Measurements from ENCODE around the gene STX2. TPM values are rescaled to one million over a fixed set of nuclear protein-coding genes. Genes with fewer than 3 reads are reported as not detected.
A peak's percentile ranks its signal among the peaks of the same experiment; 100 is the strongest.
"Not testable (repeated sequence)": the region's sequence is repeated elsewhere in the genome, so short reads cannot be mapped to it uniquely, and the experiment has no call there.

STX2 gene
- polyA plus RNA-seq, 1 donor = 18.4 TPM

- no peaks in the 10 kb centered on the region for H3K9me3 ChIP-seq (ENCODE audit: control insufficient read depth, low read depth, low read length)
- WGBS (ENCODE audit: insufficient coverage, low lambda C conversion rate) = 90% methylated on average over 2 of the region's 3 CpGs
- DNase-seq = no peak
- peaks cover 42% of the 10 kb centered on the region for H3K36me3 ChIP-seq (ENCODE audit: control insufficient read depth, insufficient read depth, low read length)
- no peaks in the 10 kb centered on the region for H3K27me3 ChIP-seq (ENCODE audit: control insufficient read depth, insufficient read depth, low read length)
- H3K4me3 ChIP-seq (ENCODE audit: low read length) = no peak overlapping the region
- no peak overlapping the region for H3K27ac ChIP-seq (ENCODE audit: low read length)
- peaks cover 28% of the 10 kb centered on the region for H3K4me1 ChIP-seq (ENCODE audit: control insufficient read depth, insufficient read depth, low read length)
These were observed 37.7 kb upstream of the STX2 start for GRCh38 chr12:130876758-130877157.

DNA sequence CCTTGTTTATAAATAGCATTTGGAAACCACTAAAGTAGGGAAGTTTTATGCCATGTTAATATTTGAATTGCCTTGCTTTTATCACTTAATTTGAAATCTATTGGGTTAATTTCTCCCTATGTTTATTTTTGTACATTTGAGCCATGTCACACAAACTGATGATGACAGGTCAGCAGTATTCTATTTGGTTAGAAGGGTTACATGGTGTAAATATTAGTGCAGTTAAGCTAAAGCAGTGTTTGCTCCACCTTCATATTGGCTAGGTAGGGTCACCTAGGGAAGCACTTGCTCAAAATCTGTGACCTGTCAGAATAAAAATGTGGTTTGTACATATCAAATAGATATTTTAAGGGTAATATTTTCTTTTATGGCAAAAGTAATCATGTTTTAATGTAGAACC is 37.2 kb upstream of the STX2 start:
- peaks cover 42% of the 10 kb centered on the region for H3K36me3 ChIP-seq (ENCODE audit: control insufficient read depth, insufficient read depth, low read length)
- peaks cover 30% of the 10 kb centered on the region for H3K4me1 ChIP-seq (ENCODE audit: control insufficient read depth, insufficient read depth, low read length)
- DNase-seq = no peak

DNA sequence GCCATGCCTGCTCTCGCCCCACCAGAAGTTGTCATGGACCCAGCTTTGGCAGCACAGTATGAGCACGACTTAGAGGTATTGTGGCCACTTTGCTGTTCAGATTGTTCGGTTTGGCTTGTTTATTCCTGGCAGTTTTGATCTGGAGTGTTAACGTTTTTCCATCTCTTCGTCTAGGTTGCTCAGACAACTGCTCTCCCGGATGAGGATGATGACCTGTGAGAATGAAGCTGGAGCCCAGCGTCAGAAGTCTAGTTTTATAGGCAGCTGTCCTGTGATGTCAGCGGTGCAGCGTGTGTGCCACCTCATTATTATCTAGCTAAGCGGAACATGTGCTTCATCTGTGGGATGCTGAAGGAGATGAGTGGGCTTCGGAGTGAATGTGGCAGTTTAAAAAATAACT is 36.7 kb upstream of the STX2 start:
- H3K9me3 ChIP-seq (ENCODE audit: control insufficient read depth, low read depth, low read length); H3K27ac ChIP-seq (ENCODE audit: low read length); DNase-seq; H3K27me3 ChIP-seq (ENCODE audit: control insufficient read depth, insufficient read depth, low read length); H3K4me3 ChIP-seq (ENCODE audit: low read length): not testable (repeated sequence)
- Histone ChIP-seq H3K4me1 (ENCODE audit: control insufficient read depth, insufficient read depth, low read length) (peaks cover 32% of the 10 kb centered on the region), H3K36me3 (ENCODE audit: control insufficient read depth, insufficient read depth, low read length) (peaks cover 42% of the 10 kb centered on the region)
- WGBS (ENCODE audit: insufficient coverage, low lambda C conversion rate) = 80% methylated on average over 1 of the region's 11 CpGs

More for the DNA sequence above, 37.2 kb upstream of the STX2 start:
- H3K27ac ChIP-seq (ENCODE audit: low read length) = no peak overlapping the region
- H3K4me3 ChIP-seq (ENCODE audit: low read length) = no peak overlapping the region
- H3K27me3 ChIP-seq (ENCODE audit: control insufficient read depth, insufficient read depth, low read length) = no peaks in the 10 kb centered on the region
- H3K9me3 ChIP-seq (ENCODE audit: control insufficient read depth, low read depth, low read length) = no peaks in the 10 kb centered on the region

DNA sequence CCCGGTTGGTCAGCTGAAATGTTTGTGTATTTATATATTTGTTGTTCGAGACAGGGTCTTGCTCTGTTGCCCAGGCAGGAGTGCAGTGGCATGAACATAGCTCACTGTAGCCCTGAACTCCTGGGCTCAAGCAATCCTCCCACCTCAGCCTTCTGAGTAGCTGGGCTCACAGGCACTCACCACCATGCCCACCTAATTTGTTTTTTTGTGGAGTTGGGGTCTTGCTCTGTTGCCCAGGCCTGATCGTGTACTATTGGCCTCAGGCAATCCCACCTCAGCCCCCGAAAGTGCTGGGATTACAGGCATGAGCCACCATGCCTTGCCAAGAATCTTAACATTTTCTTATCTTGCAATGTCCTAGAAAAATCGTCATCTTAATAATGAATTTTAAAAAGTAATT is 36.1 kb upstream of the STX2 start:
- H3K9me3 ChIP-seq (ENCODE audit: control insufficient read depth, low read depth, low read length) = no peaks in the 10 kb centered on the region
- peaks cover 42% of the 10 kb centered on the region for H3K36me3 ChIP-seq (ENCODE audit: control insufficient read depth, insufficient read depth, low read length)
- no peak overlapping the region for H3K4me3 ChIP-seq (ENCODE audit: low read length)
- 83% methylated on average over 1 of the region's 5 CpGs for WGBS (ENCODE audit: insufficient coverage, low lambda C conversion rate)
- DNase-seq = no peak
- H3K27me3 ChIP-seq (ENCODE audit: control insufficient read depth, insufficient read depth, low read length) = no peaks in the 10 kb centered on the region
- no peak overlapping the region for H3K27ac ChIP-seq (ENCODE audit: low read length)
- peaks cover 28% of the 10 kb centered on the region for H3K4me1 ChIP-seq (ENCODE audit: control insufficient read depth, insufficient read depth, low read length)

DNA sequence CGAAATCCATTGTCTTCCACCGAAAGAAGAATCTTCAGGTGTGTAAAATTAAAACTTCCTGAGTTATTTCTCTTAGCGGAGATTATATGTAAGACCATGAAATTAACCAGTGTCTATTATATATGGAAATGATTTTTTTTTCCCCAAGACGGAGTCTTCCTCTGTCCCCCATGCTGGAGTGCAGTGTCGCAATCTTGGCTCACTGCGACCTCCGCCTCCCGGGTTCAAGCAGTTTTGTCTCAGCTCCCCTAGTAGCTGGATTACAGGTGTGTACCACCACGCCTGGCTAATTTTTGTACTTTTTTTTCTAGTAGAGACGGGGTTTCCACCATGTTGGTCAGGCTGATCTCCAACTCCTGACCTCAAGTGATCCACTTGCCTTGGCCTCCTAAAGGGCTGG is 35.6 kb upstream of the STX2 start:
- WGBS (ENCODE audit: insufficient coverage, low lambda C conversion rate) = no CpG with 5 or more reads among the region's 10 CpGs
- peaks cover 42% of the 10 kb centered on the region for H3K36me3 ChIP-seq (ENCODE audit: control insufficient read depth, insufficient read depth, low read length)
- H3K9me3 ChIP-seq (ENCODE audit: control insufficient read depth, low read depth, low read length) = no peaks in the 10 kb centered on the region
- no peak overlapping the region for H3K27ac ChIP-seq (ENCODE audit: low read length)
- no peak for DNase-seq
- H3K27me3 ChIP-seq (ENCODE audit: control insufficient read depth, insufficient read depth, low read length) = no peaks in the 10 kb centered on the region
- H3K4me3 ChIP-seq (ENCODE audit: low read length) = no peak overlapping the region
- H3K4me1 ChIP-seq (ENCODE audit: control insufficient read depth, insufficient read depth, low read length) = peaks cover 26% of the 10 kb centered on the region

- no peak for DNase-seq
- Histone ChIP-seq H3K36me3 (ENCODE audit: control insufficient read depth, insufficient read depth, low read length) (peaks cover 42% of the 10 kb centered on the region), H3K4me3 (ENCODE audit: low read length) (no peak overlapping the region), H3K27me3 (ENCODE audit: control insufficient read depth, insufficient read depth, low read length) (no peaks in the 10 kb centered on the region), H3K27ac (ENCODE audit: low read length) (no peak overlapping the region), H3K4me1 (ENCODE audit: control insufficient read depth, insufficient read depth, low read length) (peaks cover 25% of the 10 kb centered on the region), H3K9me3 (ENCODE audit: control insufficient read depth, low read depth, low read length) (no peaks in the 10 kb centered on the region)
- no CpG with 5 or more reads among the region's 4 CpGs for WGBS (ENCODE audit: insufficient coverage, low lambda C conversion rate)
These were observed 34.8 kb upstream of the STX2 start for GRCh38 chr12:130873825-130874224.

DNA sequence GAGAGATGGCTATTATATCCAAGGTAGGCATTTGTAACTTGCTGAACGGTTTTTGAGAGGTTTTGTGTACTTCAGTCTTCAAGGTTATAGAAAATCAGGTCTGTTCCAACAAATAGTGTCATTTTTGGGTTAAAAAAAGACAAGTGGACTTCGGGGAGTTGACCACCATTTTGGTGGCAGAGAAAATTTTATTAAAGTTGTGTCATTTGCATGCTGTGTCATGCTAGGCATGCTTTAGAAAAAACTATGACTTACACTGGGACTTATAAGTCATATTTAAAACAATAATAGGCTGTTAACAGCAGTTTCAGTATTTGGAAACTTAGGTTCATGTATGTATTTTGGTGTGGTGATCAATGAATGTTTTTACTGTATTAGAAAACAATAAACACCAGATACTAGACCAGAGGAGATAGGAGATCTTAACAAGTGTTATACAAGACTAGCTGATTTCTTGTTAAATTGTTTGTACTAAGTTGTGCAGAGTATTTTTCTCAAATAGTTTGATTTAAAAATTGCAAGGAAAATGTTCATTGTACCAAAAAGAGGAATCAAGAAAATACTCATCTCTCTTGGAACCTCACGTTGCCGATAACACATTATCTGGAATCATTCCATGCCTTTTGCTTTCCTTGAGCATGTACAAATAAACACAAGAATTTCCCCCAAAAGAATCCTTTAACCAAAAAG is 34.2 kb upstream of the STX2 start:
- DNase-seq = no peak
- no peaks in the 10 kb centered on the region for H3K9me3 ChIP-seq (ENCODE audit: control insufficient read depth, low read depth, low read length)
- H3K4me1 ChIP-seq (ENCODE audit: control insufficient read depth, insufficient read depth, low read length) = peaks cover 19% of the 10 kb centered on the region
- peak overlapping the region; percentile 52 for H3K4me3 ChIP-seq (ENCODE audit: low read length)
- H3K27ac ChIP-seq (ENCODE audit: low read length) = no peak overlapping the region
- H3K36me3 ChIP-seq (ENCODE audit: control insufficient read depth, insufficient read depth, low read length) = peaks cover 42% of the 10 kb centered on the region
- WGBS (ENCODE audit: insufficient coverage, low lambda C conversion rate) = no CpG with 5 or more reads among the region's 4 CpGs
- no peaks in the 10 kb centered on the region for H3K27me3 ChIP-seq (ENCODE audit: control insufficient read depth, insufficient read depth, low read length)

DNA sequence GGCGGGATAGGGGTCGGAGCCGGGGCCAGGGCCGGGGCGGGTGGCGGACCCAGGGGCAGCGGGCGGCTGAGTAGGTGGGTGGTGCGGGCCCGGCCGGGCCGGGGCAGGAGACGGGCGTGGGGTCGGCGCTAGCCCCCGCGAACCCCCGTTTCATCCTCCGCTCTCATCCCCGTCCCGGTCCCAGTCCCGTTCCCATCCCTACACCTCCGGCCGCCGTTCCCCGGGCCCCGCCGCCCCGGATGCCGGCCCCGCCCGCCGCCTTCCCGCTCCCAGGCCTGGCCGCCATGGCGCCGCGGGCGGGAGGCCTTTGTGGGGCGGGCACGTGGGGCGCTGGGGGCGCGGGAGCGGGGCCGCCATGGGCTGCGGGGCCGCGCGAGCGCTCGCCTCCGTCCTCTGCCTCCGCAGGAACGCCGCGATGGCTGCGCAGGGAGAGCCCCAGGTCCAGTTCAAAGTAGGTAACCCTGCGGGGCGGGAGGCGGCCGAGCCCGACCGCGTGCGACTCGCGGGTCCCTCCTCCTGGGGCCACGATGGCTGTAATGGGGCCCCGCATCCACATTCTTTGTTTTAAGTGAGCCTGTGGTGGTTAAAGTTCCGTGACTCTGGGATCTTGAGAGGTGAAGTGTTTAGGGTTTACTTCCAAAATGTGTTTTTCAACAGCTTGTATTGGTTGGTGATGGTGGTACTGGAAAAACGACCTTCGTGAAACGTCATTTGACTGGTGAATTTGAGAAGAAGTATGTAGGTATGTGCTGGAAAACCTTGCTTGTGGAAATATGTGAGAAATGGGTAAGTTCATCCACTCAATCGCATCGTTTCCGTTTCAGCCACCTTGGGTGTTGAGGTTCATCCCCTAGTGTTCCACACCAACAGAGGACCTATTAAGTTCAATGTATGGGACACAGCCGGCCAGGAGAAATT is 33.4 kb upstream of the STX2 start:
- H3K27ac ChIP-seq (ENCODE audit: low read length) = peak overlapping the region; percentile 55
- WGBS (ENCODE audit: insufficient coverage, low lambda C conversion rate) = no CpG with 5 or more reads among the region's 79 CpGs
- H3K9me3 ChIP-seq (ENCODE audit: control insufficient read depth, low read depth, low read length) = no peaks in the 10 kb centered on the region
- peaks cover 15% of the 10 kb centered on the region for H3K4me1 ChIP-seq (ENCODE audit: control insufficient read depth, insufficient read depth, low read length)
- H3K4me3 ChIP-seq (ENCODE audit: low read length) = peak overlapping the region; percentile 52
- DNase-seq = peak in 1 of 2 donors; percentile 77
- H3K36me3 ChIP-seq (ENCODE audit: control insufficient read depth, insufficient read depth, low read length) = peaks cover 42% of the 10 kb centered on the region
- no peaks in the 10 kb centered on the region for H3K27me3 ChIP-seq (ENCODE audit: control insufficient read depth, insufficient read depth, low read length)

- H3K27ac ChIP-seq (ENCODE audit: low read length) = peak within 1 kb of the TSS; percentile 87
These were observed 32.5 kb upstream of the STX2 start, which contains the start of gene RAN for GRCh38 chr12:130871286-130872178. RAN (plus strand) TSS chr12:130872066; CDS start chr12:130872594, 528 bp downstream.

More at GRCh38 chr12:130871286-130872178, 32.5 kb upstream of the STX2 start, which contains the start of gene RAN:
- peak within 1 kb of the TSS; percentile 70 for H3K4me3 ChIP-seq (ENCODE audit: low read length)
- H3K4me1 ChIP-seq (ENCODE audit: control insufficient read depth, insufficient read depth, low read length) = peaks cover 15% of the 10 kb centered on the region
- H3K36me3 ChIP-seq (ENCODE audit: control insufficient read depth, insufficient read depth, low read length) = peaks cover 36% of the 10 kb centered on the region
- no CpG with 5 or more reads among the region's 118 CpGs for WGBS (ENCODE audit: insufficient coverage, low lambda C conversion rate)
- H3K9me3 ChIP-seq (ENCODE audit: control insufficient read depth, low read depth, low read length) = no peaks in the 10 kb centered on the region
- H3K27me3 ChIP-seq (ENCODE audit: control insufficient read depth, insufficient read depth, low read length) = no peaks in the 10 kb centered on the region
- DNase-seq = peak; percentile 96 to 97

All from large intestine (tissue), 3 donors.